GM23248 (cell line): ENCODE results near the gene FLT3.

Experiments
- EZH2 ChIP-seq: fragments of 200-600 bp; sonication (generic); IDR thresholded peaks from 2 replicates; pipeline ENCODE4 v1.6.1; 2018; ENCODE audit warnings: antibody characterized with exemption, mild to moderate bottlenecking; ENCODE audit not compliant: insufficient read depth, poor library complexity, severe bottlenecking
- EZH2phosphoT487 ChIP-seq: fragments of 200-600 bp; sonication (generic); IDR thresholded peaks from 2 replicates; pipeline ENCODE4 v1.6.1; 2018; ENCODE audit warnings: antibody characterized with exemption, moderate library complexity, mild to moderate bottlenecking, low read depth; ENCODE audit not compliant: insufficient read depth

DNA sequence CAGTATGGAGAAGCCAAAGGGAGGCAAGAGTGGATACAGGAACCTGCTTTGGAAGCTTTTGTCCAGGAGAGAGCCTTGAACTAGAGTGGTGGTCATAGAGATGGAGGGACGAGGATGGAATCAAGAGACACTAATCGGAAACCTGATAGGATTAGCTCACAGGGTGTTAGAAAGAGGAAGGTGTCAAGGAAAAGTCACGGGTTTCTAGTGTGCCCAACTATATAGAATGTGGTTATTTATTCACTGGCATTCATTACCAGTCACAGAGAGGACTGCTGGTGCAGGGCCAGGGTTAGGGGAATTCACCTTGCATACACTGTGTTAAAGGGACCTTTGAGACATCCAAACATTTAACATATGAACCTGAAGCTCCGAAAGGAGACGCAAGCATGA is 68.5 kb downstream of the FLT3 start:
- no peak for TF ChIP-seq EZH2phosphoT487
- TF ChIP-seq EZH2, result no peak
